GM19438 (cell line): ENCODE data around the gene TFDP1.

Experiments used
- ATAC-seq: cut with Tn5 transposase; IDR thresholded peaks from one replicate; pipeline ENCODE4 v1.9.1; 2021; ENCODE audit warnings: low read depth; ENCODE audit not compliant: unreplicated experiment

Gene TFDP1

GRCh38 chr13:113564331-113565023 is 20.1 kb upstream of the TFDP1 start:
- no peak for ATAC-seq

GRCh38 chr13:113565526-113566226 is 18.9 kb upstream of the TFDP1 start:
- ATAC-seq = no peak

DNA sequence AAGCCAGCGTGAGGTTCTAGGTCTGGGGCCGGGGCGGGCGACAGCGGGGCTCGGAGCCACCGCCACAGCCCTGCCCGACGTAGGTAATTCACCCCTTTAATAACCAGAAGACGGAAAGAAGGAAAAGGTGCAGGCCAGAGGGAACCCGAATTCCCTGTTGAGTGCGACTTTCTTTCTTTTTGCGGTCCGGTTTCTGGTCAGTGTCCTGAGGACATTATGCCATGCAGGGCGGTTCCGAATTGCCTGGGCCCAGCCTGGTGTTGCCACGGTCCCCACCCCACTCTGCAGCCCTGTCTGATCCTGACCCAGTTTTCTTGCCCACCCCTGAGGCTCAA is 18.4 kb upstream of the TFDP1 start:
- no peak for ATAC-seq

GRCh38 chr13:113567681-113568080 is 16.9 kb upstream of the TFDP1 start:
- ATAC-seq = no peak

- ATAC-seq = no peak
Observed at GRCh38 chr13:113573065-113573464, 11.5 kb upstream of the TFDP1 start.

- no peak for ATAC-seq
Observed at GRCh38 chr13:113576597-113576996, 8.0 kb upstream of the TFDP1 start.

DNA sequence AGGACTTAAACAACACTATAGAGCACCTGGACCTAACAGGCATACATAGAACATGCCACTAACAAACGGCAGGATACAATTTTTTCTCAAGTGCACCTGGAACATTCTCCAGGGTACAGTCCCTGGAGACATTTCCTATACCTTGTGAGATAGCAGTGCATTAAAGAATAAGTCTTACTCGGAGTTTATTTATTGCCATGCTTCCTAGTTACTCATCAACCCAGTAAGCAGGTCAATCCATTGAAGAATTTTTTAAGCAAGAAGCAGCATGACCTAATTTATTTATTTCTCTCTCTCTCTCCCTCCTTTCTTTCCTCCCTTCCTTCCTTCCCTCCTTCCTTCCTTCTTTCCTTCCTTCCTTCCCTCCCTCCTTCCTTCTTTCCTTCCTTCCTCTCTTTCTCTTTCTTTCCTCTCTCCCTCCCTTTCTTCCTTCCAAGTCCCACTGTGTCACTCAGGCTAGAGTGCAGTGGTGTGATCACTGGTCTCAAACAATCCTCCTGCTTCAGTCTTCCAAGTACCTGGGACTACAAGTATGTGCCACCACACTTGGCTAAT is 6.6 kb upstream of the TFDP1 start:
- ATAC-seq = no peak

DNA sequence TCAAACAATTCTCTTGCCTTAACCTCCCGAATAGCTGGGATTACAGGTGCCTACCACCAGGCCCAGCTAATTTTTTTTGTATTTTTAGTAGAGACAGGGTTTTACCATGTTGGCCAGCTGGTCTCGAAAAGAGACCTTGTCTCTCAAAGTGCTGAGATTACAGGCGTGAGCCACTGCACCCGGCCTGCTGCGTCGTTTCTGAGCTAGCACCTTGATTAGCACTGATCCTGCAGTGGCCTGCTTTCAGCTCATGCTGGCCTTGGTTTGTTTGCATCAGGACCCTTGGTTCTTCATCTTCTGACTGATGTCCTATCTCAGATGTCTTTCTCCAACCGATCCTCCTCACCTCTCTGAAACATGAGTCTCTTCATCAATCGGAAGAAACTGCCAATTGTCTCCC is 4.9 kb upstream of the TFDP1 start:
- ATAC-seq = no peak

DNA sequence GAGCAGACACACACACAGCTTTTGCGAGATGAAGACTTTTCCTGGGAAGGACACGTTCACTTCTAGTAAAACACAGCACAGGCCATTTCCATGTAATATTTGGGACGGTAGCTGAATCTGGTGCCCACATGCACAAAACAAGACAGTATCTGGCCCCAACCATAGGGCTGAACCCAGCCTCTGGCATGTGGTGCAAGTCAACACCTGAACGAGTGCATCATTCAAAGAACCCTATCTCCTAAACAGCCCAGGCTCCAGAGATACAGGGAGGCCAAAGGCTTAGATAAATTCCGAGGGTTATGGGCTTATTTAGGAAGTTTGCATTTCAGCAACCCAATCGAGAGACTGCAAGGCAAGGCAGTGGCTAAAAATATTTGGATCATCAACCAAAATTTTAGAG is 2.7 kb upstream of the TFDP1 start:
- ATAC-seq = no peak

- no peak for ATAC-seq
Observed at GRCh38 chr13:113582841-113583631, 1.5 kb upstream of the TFDP1 start.

- ATAC-seq = peak; percentile 34
Observed at GRCh38 chr13:113584870-113585671, 518 bp downstream of the TFDP1 start.

- no peak for ATAC-seq
Observed at GRCh38 chr13:113585896-113586295, 1.3 kb downstream of the TFDP1 start.

- no peak for ATAC-seq
Observed at GRCh38 chr13:113586661-113587479, 2.3 kb downstream of the TFDP1 start.

- no peak for ATAC-seq
Observed at GRCh38 chr13:113588394-113589111, 4.0 kb downstream of the TFDP1 start.

- no peak for ATAC-seq
Observed at GRCh38 chr13:113589251-113589960, 4.9 kb downstream of the TFDP1 start.

GRCh38 chr13:113589961-113590339 is 5.4 kb downstream of the TFDP1 start:
- ATAC-seq = no peak

- ATAC-seq = no peak
Observed at GRCh38 chr13:113591750-113592149, 7.2 kb downstream of the TFDP1 start.

- ATAC-seq = no peak
Observed at GRCh38 chr13:113592571-113592970, 8.0 kb downstream of the TFDP1 start.
